K562 (cell line): Measurements from ENCODE around the gene JAK3. TPM values are rescaled to one million over a fixed set of nuclear protein-coding genes. Genes with fewer than 3 reads are reported as not detected.

Experiments used
- ATAC-seq: fragments of 200-7000 bp; cut with Tn5 transposase; 3 replicates; pipeline ENCODE4 v1.9.1; 2020; ENCODE audit warnings: moderate library complexity
- BruUV-seq: library from RNA; stranded (reverse); fragments of 400-500 nt; replicated peaks from 2 replicates; lab custom pipeline; 2021; lab: Mats Ljungman, UMichigan
- CTCF ChIA-PET: fragments of 300-600 bp; formaldehyde crosslinking; extraction: SDS; loops from one replicate; lab custom pipeline; 2021; ENCODE audit warnings: low intra/inter-chr PET ratio; lab: Yijun Ruan, JAX
- POLR2A ChIA-PET: fragments of 300-600, 350-650 bp; sonication (Branson Sonifier 250); formaldehyde crosslinking; extraction: SDS; loops from one replicate; lab custom pipeline; 2021; ENCODE audit warnings: antibody characterized with exemption, inconsistent platforms; lab: Yijun Ruan, JAX
- DNase-seq, 4 experiments: peaks; one replicate each; pipeline versions ENCODE4 v3.0.0 to v3.0.0-alpha.2; 2011 to 2018; ENCODE audit warnings: low spot score in 3 of 4, mixed read lengths in 3 of 4; ENCODE audit errors: extremely low read depth in 1 of 4
- FAIRE-seq: peaks from 2 replicates; lab custom pipeline; 2011; peaks lifted over from hg19 to GRCh38; lab: Jason Lieb, UNC
- H2AFZ ChIP-seq: 2 replicates; pipeline ENCODE4 v1.6.0; 2011; ENCODE audit warnings: low read depth, low read length, control low read depth, inconsistent platforms
- H3K27ac ChIP-seq: fragments of 200-600 bp; 3 replicates; pipeline ENCODE4 v1.8.0; 2011; ENCODE audit warnings: low read depth, mild to moderate bottlenecking, control low read depth, inconsistent platforms, low read length, moderate library complexity, mixed read lengths; ENCODE audit errors: extremely low read depth
- H3K27me3 ChIP-seq, 2 experiments: fragments of 300-600 bp in 1 of 2; 2 replicates in 1 of 2; 3 replicates in 1 of 2; pipeline versions ENCODE4 v1.6.0 to v1.8.0; 2011; ENCODE audit warnings: inconsistent platforms in 2 of 2, low read length in 2 of 2, mild to moderate bottlenecking in 1 of 2, mixed read lengths in 1 of 2, moderate library complexity in 1 of 2; ENCODE audit not compliant: control insufficient read depth in 2 of 2, insufficient read depth in 2 of 2
- H3K36me3 ChIP-seq: fragments of 300-600 bp; 3 replicates; pipeline ENCODE4 v1.8.0; 2011; ENCODE audit warnings: mild to moderate bottlenecking, low read length, inconsistent platforms; ENCODE audit not compliant: control insufficient read depth, insufficient read depth
- H3K4me1 ChIP-seq, 2 experiments: fragments of 200-600 bp in 1 of 2; replicated peaks in 1 of 2; 2 replicates in 1 of 2; 3 replicates in 1 of 2; pipeline versions ENCODE4 v1.5.1 to v1.8.0; 2011; ENCODE audit warnings: inconsistent platforms in 2 of 2, low read length in 2 of 2, mild to moderate bottlenecking in 1 of 2, mixed read lengths in 1 of 2, moderate library complexity in 1 of 2; ENCODE audit not compliant: control insufficient read depth in 2 of 2, insufficient read depth in 2 of 2
- H3K4me2 ChIP-seq: 2 replicates; pipeline ENCODE4 v1.6.1; 2011; ENCODE audit warnings: low read length, control low read depth, inconsistent platforms, mixed read lengths; ENCODE audit not compliant: insufficient read depth
- H3K4me3 ChIP-seq: fragments of 200-600 bp; sonication (generic), shearing (Covaris generic); 2 replicates; pipeline ENCODE4 v1.5.1; 2016; ENCODE audit warnings: control low read depth, inconsistent platforms
- H3K79me2 ChIP-seq: fragments of 200-600 bp; 3 replicates; pipeline ENCODE4 v1.8.0; 2011; ENCODE audit warnings: low read length, inconsistent platforms; ENCODE audit not compliant: control insufficient read depth, insufficient read depth
- H3K9ac ChIP-seq, 2 experiments: 2 replicates each; pipeline versions ENCODE4 v1.6.0 to v1.6.1; 2011; ENCODE audit warnings: low read depth in 2 of 2, low read length in 2 of 2, control low read depth in 1 of 2, inconsistent platforms in 1 of 2, mild to moderate bottlenecking in 1 of 2, mixed read lengths in 1 of 2; ENCODE audit not compliant: insufficient read depth in 1 of 2
- H3K9me1 ChIP-seq: one replicate; pipeline ENCODE4 v1.6.0; 2011; ENCODE audit warnings: inconsistent platforms, mild to moderate bottlenecking, low read length, moderate library complexity; ENCODE audit not compliant: control insufficient read depth, insufficient read depth
- H3K9me3 ChIP-seq: replicated peaks from 2 replicates; pipeline ENCODE4 v1.5.1; 2011; ENCODE audit warnings: low read depth, low read length, inconsistent platforms; ENCODE audit not compliant: control insufficient read depth, insufficient read depth
- H4K20me1 ChIP-seq: replicated peaks from 2 replicates; pipeline ENCODE4 v1.6.1; 2011; ENCODE audit warnings: low read length, inconsistent platforms, mixed read lengths; ENCODE audit not compliant: control insufficient read depth, insufficient read depth
- GTF2E2 ChIP-seq: fragments of 200-800 bp; sonication (Bioruptor generic); IDR thresholded peaks from 2 replicates; pipeline ENCODE4 v1.6.1; 2016; ENCODE audit warnings: missing genetic modification characterization, missing compliant biosample characterization
- MAFK ChIP-seq: IDR thresholded peaks from 2 replicates; pipeline ENCODE4 v1.6.1; 2011; ENCODE audit warnings: low read length, improper control_type of control experiment
- POLR2AphosphoS2 ChIP-seq: IDR thresholded peaks from 2 replicates; pipeline ENCODE4 v1.6.1; 2012; ENCODE audit warnings: low read length, improper control_type of control experiment
- RBBP5 ChIP-seq: fragments of 200-600 bp; sonication (generic); IDR thresholded peaks from 2 replicates; pipeline ENCODE4 v1.6.1; 2012; ENCODE audit warnings: borderline replicate concordance, mild to moderate bottlenecking, low read length, control low read depth, inconsistent platforms; ENCODE audit not compliant: insufficient read depth, poor library complexity, severe bottlenecking
- SIN3B ChIP-seq: fragments of 450-650 bp; IDR thresholded peaks from 2 replicates; pipeline ENCODE4 v1.6.1; 2017; ENCODE audit warnings: low read depth, mild to moderate bottlenecking, moderate library complexity
- TARDBP ChIP-seq: fragments of 450-650 bp; IDR thresholded peaks from 2 replicates; pipeline ENCODE4 v1.6.1; 2016
- ZNF586 ChIP-seq: fragments of 450-650 bp; formaldehyde crosslinking; conservative IDR thresholded peaks from 2 replicates; pipeline ENCODE4 v1.4.0; 2020; ENCODE audit warnings: mild to moderate bottlenecking, moderate library complexity
- WGBS: fragments of 100-300 bp; shearing (Covaris generic); methylation state at CpG from one replicate; pipeline ENCODE4 v1.1.6; 2016; ENCODE audit warnings: low coverage, mixed read lengths; ENCODE audit not compliant: insufficient coverage; ENCODE audit errors: missing lambda C conversion rate; 5-methylcytosine and 5-hydroxymethylcytosine counted together
- in situ Hi-C: fragments of 300-500 bp; cut with MboI; formaldehyde crosslinking; loops from 4 replicates; pipeline ENCODE4 v1.15.0; 2018; ENCODE audit warnings: inconsistent platforms, mixed read lengths
- intact Hi-C: fragments of 100-400 bp; cut with micrococcal nuclease; formaldehyde crosslinking; loops from 2 replicates; pipeline ENCODE4 v1.14.2; 2022
- polyA plus RNA-seq, 8 experiments: library from polyadenylated mRNA; depleted of rRNA in 4 of 8; stranded (reverse) in 5 of 8; unstranded in 3 of 8; fragments of >200 nt; fragmentation: Nextera tagmentation in 2 of 8; fragmentation: Illumina TruSeq in 1 of 8; extraction: Ambion mirVana in 2 of 8; extraction: Trizol in 1 of 8; gene quantifications; 2 replicates each; pipeline versions ENCODE4 v1.2.1 to v1.2.3, GENCODE V29; 2011 to 2014; ENCODE audit warnings: inconsistent platforms in 1 of 8, missing spikeins in 1 of 8
- total RNA-seq, 7 experiments: library from RNA; depleted of rRNA in 6 of 7; stranded (reverse); fragments of >200 nt in 6 of 7; fragmentation: Illumina TruSeq in 2 of 7; extraction: Trizol in 2 of 7; gene quantifications; 2 replicates each; pipeline versions ENCODE4 v1.2.1 to v1.2.3, GENCODE V29; 2011 to 2021; ENCODE audit warnings: low replicate concordance in 1 of 7
- TF ChIP-seq, protein P1 (sequence below): fragments of 250-450 bp; sonication (Bioruptor Pico); IDR thresholded peaks from 2 replicates; pipeline ENCODE4 v1.8.0; 2021; ENCODE audit warnings: borderline replicate concordance, mild to moderate bottlenecking, moderate library complexity; ENCODE audit not compliant: poor library complexity, severe bottlenecking
- TF ChIP-seq, protein P2 (sequence below): sonication (generic); formaldehyde crosslinking; IDR thresholded peaks from 2 replicates; pipeline ENCODE4 v1.8.0; 2023; ENCODE audit warnings: mild to moderate bottlenecking, missing genetic modification reagents
- TF ChIP-seq, protein P3 (sequence below): fragments of 250-450 bp; sonication (Bioruptor Pico); IDR thresholded peaks from 2 replicates; pipeline ENCODE4 v1.5.0; 2020; ENCODE audit warnings: mild to moderate bottlenecking
- TF ChIP-seq, protein P4 (sequence below): sonication (generic); formaldehyde crosslinking; IDR thresholded peaks from 2 replicates; pipeline ENCODE4 v1.8.0; 2022; ENCODE audit warnings: mild to moderate bottlenecking, missing genetic modification reagents

Gene JAK3
- total and polyA plus RNA-seq, 9 of the 15 experiments (the other 6 are each of a cell fraction or from before 2014, with no cell fraction given), result 0.01 to 0.18 (median 0.07) TPM; not detected in 1

DNA sequence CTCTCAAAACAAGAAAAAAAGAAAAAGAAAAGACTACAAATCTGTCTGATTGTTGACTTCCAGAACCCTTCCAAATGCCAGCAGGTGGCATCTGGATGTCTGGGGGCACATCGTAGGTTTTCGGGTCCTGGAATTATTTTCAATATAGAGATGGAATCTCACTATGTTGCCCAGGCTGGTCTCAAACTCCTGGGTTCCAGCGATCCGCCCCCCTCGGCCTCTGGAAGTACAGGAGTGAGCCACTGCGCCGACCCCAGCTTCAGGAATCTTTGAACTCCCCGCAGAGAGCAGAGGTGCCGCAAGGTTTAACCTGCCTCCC, 53.4 kb downstream of the JAK3 start:
- ChIA-PET CTCF (interaction anchor here (0.6 kb wide), 1 partner anchor 30 kb away, joined by 5 read pairs; no protein-coding TSS in a partner anchor), POLR2A (interaction anchor here (0.7 kb wide), 1 partner anchor 187 kb away, joined by 3 read pairs; no protein-coding TSS in a partner anchor)
- Histone ChIP-seq H4K20me1 (no peaks in the 10 kb centered on the region), H2AFZ (peak overlapping the region; percentile 89), H3K9me3 (no peaks in the 10 kb centered on the region), H3K4me3 (peak overlapping the region; percentile 40; the same call in 1 of the 2 replicates), H3K27me3 (peaks cover 4 to 24% of the 10 kb centered on the region in 2 experiments; a peak in 3 of 5 replicates), H3K9me1 (no peaks in the 10 kb centered on the region), H3K79me2 (no peaks in the 10 kb centered on the region), H3K9ac (peak overlapping the region in 1 of 2 experiments; percentile 90; a peak in 2 of 4 replicates), H3K27ac (no peak overlapping the region), H3K4me2 (peak overlapping the region; percentile 74), H3K36me3 (no peaks in the 10 kb centered on the region), H3K4me1 (peaks cover 15 to 26% of the 10 kb centered on the region in 2 experiments; a peak in 4 of 5 replicates)
- no peak for FAIRE-seq
- in situ Hi-C loops (no loop called here), intact Hi-C loops (loop anchor here (5.0 kb wide), 1 partner anchor 63 kb away; the partner anchor contains the start of gene RPL18A)
- no peak for DNase-seq
- no peak for ATAC-seq
- WGBS, result 11% methylated on average over 9 of the region's 9 CpGs
- no TSS peak for BruUV-seq
- TF ChIP-seq, protein P1, sequence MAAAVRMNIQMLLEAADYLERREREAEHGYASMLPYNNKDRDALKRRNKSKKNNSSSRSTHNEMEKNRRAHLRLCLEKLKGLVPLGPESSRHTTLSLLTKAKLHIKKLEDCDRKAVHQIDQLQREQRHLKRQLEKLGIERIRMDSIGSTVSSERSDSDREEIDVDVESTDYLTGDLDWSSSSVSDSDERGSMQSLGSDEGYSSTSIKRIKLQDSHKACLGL (CRISPR knock-in tag), result no peak
- TF ChIP-seq, protein P2, sequence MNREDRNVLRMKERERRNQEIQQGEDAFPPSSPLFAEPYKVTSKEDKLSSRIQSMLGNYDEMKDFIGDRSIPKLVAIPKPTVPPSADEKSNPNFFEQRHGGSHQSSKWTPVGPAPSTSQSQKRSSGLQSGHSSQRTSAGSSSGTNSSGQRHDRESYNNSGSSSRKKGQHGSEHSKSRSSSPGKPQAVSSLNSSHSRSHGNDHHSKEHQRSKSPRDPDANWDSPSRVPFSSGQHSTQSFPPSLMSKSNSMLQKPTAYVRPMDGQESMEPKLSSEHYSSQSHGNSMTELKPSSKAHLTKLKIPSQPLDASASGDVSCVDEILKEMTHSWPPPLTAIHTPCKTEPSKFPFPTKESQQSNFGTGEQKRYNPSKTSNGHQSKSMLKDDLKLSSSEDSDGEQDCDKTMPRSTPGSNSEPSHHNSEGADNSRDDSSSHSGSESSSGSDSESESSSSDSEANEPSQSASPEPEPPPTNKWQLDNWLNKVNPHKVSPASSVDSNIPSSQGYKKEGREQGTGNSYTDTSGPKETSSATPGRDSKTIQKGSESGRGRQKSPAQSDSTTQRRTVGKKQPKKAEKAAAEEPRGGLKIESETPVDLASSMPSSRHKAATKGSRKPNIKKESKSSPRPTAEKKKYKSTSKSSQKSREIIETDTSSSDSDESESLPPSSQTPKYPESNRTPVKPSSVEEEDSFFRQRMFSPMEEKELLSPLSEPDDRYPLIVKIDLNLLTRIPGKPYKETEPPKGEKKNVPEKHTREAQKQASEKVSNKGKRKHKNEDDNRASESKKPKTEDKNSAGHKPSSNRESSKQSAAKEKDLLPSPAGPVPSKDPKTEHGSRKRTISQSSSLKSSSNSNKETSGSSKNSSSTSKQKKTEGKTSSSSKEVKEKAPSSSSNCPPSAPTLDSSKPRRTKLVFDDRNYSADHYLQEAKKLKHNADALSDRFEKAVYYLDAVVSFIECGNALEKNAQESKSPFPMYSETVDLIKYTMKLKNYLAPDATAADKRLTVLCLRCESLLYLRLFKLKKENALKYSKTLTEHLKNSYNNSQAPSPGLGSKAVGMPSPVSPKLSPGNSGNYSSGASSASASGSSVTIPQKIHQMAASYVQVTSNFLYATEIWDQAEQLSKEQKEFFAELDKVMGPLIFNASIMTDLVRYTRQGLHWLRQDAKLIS (CRISPR knock-in tag), result no peak
- TF ChIP-seq GTF2E2 (tag) (no peak), TARDBP (no peak), SIN3B (no peak), ZNF586 (CRISPR knock-in tag) (no peak), POLR2AphosphoS2 (no peak), RBBP5 (no peak), MAFK (no peak)
- TF ChIP-seq, protein P3, sequence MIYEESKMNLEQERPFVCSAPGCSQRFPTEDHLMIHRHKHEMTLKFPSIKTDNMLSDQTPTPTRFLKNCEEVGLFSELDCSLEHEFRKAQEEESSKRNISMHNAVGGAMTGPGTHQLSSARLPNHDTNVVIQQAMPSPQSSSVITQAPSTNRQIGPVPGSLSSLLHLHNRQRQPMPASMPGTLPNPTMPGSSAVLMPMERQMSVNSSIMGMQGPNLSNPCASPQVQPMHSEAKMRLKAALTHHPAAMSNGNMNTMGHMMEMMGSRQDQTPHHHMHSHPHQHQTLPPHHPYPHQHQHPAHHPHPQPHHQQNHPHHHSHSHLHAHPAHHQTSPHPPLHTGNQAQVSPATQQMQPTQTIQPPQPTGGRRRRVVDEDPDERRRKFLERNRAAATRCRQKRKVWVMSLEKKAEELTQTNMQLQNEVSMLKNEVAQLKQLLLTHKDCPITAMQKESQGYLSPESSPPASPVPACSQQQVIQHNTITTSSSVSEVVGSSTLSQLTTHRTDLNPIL, result no peak
- TF ChIP-seq, protein P4, sequence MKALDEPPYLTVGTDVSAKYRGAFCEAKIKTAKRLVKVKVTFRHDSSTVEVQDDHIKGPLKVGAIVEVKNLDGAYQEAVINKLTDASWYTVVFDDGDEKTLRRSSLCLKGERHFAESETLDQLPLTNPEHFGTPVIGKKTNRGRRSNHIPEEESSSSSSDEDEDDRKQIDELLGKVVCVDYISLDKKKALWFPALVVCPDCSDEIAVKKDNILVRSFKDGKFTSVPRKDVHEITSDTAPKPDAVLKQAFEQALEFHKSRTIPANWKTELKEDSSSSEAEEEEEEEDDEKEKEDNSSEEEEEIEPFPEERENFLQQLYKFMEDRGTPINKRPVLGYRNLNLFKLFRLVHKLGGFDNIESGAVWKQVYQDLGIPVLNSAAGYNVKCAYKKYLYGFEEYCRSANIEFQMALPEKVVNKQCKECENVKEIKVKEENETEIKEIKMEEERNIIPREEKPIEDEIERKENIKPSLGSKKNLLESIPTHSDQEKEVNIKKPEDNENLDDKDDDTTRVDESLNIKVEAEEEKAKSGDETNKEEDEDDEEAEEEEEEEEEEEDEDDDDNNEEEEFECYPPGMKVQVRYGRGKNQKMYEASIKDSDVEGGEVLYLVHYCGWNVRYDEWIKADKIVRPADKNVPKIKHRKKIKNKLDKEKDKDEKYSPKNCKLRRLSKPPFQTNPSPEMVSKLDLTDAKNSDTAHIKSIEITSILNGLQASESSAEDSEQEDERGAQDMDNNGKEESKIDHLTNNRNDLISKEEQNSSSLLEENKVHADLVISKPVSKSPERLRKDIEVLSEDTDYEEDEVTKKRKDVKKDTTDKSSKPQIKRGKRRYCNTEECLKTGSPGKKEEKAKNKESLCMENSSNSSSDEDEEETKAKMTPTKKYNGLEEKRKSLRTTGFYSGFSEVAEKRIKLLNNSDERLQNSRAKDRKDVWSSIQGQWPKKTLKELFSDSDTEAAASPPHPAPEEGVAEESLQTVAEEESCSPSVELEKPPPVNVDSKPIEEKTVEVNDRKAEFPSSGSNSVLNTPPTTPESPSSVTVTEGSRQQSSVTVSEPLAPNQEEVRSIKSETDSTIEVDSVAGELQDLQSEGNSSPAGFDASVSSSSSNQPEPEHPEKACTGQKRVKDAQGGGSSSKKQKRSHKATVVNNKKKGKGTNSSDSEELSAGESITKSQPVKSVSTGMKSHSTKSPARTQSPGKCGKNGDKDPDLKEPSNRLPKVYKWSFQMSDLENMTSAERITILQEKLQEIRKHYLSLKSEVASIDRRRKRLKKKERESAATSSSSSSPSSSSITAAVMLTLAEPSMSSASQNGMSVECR, result no peak
